Measurements from ENCODE around the gene CLP1. TPM values are rescaled to one million over a fixed set of nuclear protein-coding genes. Genes with fewer than 3 reads are reported as not detected.

Gene CLP1
- total RNA-seq, 3 donors from 2014 or later: 15.4 to 17.7 (median 17.7) TPM

- intact Hi-C loops (cut with DNase I; ENCODE audit: low total_unique reads): no loop called here
- DNase-seq (ENCODE audit: low spot score in 2 of 2): no peak
- TF ChIP-seq CTCF (IDR thresholded peaks at IDR 0.05) (no peak), POLR2A (IDR thresholded peaks at IDR 0.05) (no peak), POLR2AphosphoS5 (IDR thresholded peaks at IDR 0.05) (no peak)
- no peaks in the 10 kb centered on the region for H3K27me3 ChIP-seq
- H3K9me3 ChIP-seq: peaks cover 0 to 8% of the 10 kb centered on the region in 2 donors
- no peak overlapping the region for H3K4me3 ChIP-seq
- no peak overlapping the region for H3K27ac ChIP-seq
- H3K36me3 ChIP-seq: no peaks in the 10 kb centered on the region
- H3K4me1 ChIP-seq: no peaks in the 10 kb centered on the region
Measured at GRCh38 chr11:57618438-57618837, 39.1 kb upstream of the CLP1 start.

- DNase-seq (ENCODE audit: low spot score in 2 of 2): no peak
- Histone ChIP-seq H3K36me3 (no peaks in the 10 kb centered on the region), H3K4me3 (no peak overlapping the region), H3K27ac (no peak overlapping the region), H3K4me1 (no peaks in the 10 kb centered on the region), H3K9me3 (peaks cover 0 to 8% of the 10 kb centered on the region in 2 donors), H3K27me3 (no peaks in the 10 kb centered on the region)
- intact Hi-C loops (cut with DNase I; ENCODE audit: low total_unique reads): no loop called here
- TF ChIP-seq CTCF (IDR thresholded peaks at IDR 0.05): no peak
- no peak for TF ChIP-seq POLR2A (IDR thresholded peaks at IDR 0.05)
- TF ChIP-seq POLR2AphosphoS5 (IDR thresholded peaks at IDR 0.05): no peak
Measured at GRCh38 chr11:57619331-57619730, 38.2 kb upstream of the CLP1 start.

GRCh38 chr11:57620467-57620866 is 37.1 kb upstream of the CLP1 start:
- intact Hi-C loops (cut with DNase I; ENCODE audit: low total_unique reads): no loop called here
- Histone ChIP-seq H3K27me3 (no peaks in the 10 kb centered on the region), H3K4me3 (no peak overlapping the region), H3K4me1 (no peaks in the 10 kb centered on the region), H3K27ac (no peak overlapping the region), H3K36me3 (no peaks in the 10 kb centered on the region), H3K9me3 (peaks cover 0 to 8% of the 10 kb centered on the region in 2 donors)
- TF ChIP-seq POLR2A (IDR thresholded peaks at IDR 0.05): no peak
- no peak for TF ChIP-seq POLR2AphosphoS5 (IDR thresholded peaks at IDR 0.05)
- no peak for TF ChIP-seq CTCF (IDR thresholded peaks at IDR 0.05)
- no peak for DNase-seq (ENCODE audit: low spot score in 2 of 2)

DNA sequence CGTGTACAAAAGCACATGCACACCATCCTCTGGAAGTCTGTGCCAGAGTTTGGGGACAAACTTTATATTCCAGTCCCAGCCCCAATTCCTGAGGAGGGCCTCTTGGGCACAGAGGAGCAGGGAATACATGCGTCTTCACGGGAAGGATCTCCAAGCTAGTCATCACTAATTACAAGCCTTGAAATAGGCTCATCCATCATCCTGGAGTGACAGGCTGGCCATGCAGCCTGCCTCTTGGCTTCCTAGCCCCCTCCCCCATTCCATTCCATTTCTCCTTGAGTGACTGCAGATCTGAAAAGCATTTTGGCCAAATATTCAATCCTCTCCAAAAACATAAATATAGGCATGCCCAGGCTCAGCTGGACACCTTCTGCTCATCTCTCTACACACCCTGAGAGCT is 35.3 kb upstream of the CLP1 start:
- H3K4me1 ChIP-seq: no peaks in the 10 kb centered on the region

DNA sequence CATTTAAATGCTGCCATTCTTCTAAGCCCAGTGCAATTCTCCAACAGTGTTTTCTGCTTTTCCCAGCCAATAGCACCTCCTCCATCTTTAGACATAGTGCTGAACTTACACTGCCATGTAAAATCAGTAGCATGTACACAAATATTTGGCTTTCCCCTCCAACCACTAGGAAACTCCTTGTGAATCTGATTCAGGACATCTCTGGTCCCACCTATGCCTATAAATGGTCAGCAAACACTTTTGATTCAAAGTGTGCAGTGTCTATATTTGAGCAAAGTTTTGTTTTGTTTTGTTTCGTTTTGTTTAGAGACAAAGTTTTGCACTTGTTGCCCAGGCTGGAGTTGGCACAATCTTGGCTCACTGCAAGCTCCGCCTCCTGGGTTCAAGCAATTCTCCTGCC is 32.7 kb upstream of the CLP1 start:
- Histone ChIP-seq H3K27me3 (no peaks in the 10 kb centered on the region), H3K36me3 (no peaks in the 10 kb centered on the region), H3K4me3 (no peak overlapping the region), H3K4me1 (no peaks in the 10 kb centered on the region), H3K9me3 (peaks cover 0 to 1% of the 10 kb centered on the region in 2 donors), H3K27ac (no peak overlapping the region)
- TF ChIP-seq CTCF (IDR thresholded peaks at IDR 0.05) (no peak), POLR2AphosphoS5 (IDR thresholded peaks at IDR 0.05) (no peak), POLR2A (IDR thresholded peaks at IDR 0.05) (no peak)
- intact Hi-C loops (cut with DNase I; ENCODE audit: low total_unique reads): no loop called here
- no peak for DNase-seq (ENCODE audit: low spot score in 2 of 2)

More for the DNA sequence above, 35.3 kb upstream of the CLP1 start:
- Histone ChIP-seq H3K27ac (no peak overlapping the region), H3K27me3 (no peaks in the 10 kb centered on the region), H3K4me3 (no peak overlapping the region), H3K9me3 (peaks cover 0 to 8% of the 10 kb centered on the region in 2 donors), H3K36me3 (no peaks in the 10 kb centered on the region)
- no peak for DNase-seq (ENCODE audit: low spot score in 2 of 2)
- intact Hi-C loops (cut with DNase I; ENCODE audit: low total_unique reads): no loop called here
- no peak for TF ChIP-seq CTCF (IDR thresholded peaks at IDR 0.05)
- TF ChIP-seq POLR2AphosphoS5 (IDR thresholded peaks at IDR 0.05): no peak
- no peak for TF ChIP-seq POLR2A (IDR thresholded peaks at IDR 0.05)
